PC-9 (cell line): ENCODE data around the gene FKBP5. TPM values are rescaled to one million over a fixed set of nuclear protein-coding genes. Genes with fewer than 3 reads are reported as not detected.

Source experiments
- BruUV-seq: library from RNA; stranded (reverse); fragments of 400-500 nt; replicated peaks from 2 replicates; lab custom pipeline; 2021; lab: Mats Ljungman, UMichigan
- CTCF ChIA-PET: fragments of 300-600 bp; sonication (Branson Sonifier 250); formaldehyde crosslinking; loops from one replicate; lab custom pipeline; 2022; ENCODE audit warnings: antibody characterized with exemption; lab: Charles Lee
- POLR2A ChIA-PET: fragments of 300-600 bp; sonication (Branson Sonifier 250); formaldehyde crosslinking; loops from one replicate; lab custom pipeline; 2022; ENCODE audit warnings: antibody characterized with exemption; ENCODE audit not compliant: unreplicated experiment; lab: Charles Lee
- DNase-seq, 2 experiments: peaks; one replicate each; pipeline versions ENCODE4 v3.0.0 to v3.0.0-alpha.2; 2015 to 2022; ENCODE audit warnings: mixed read lengths in 1 of 2
- H2AFZ ChIP-seq: fragments of 200-600 bp; sonication (generic); 2 replicates; pipeline ENCODE4 v1.8.1; 2017; ENCODE audit warnings: antibody characterized with exemption
- H3F3A ChIP-seq: fragments of 200-600 bp; sonication (generic); 2 replicates; pipeline ENCODE4 v1.8.1; 2017; ENCODE audit warnings: antibody characterized with exemption, mild to moderate bottlenecking, low read depth; ENCODE audit not compliant: insufficient read depth
- H3K27ac ChIP-seq: fragments of 200-600 bp; sonication (generic); 2 replicates; pipeline ENCODE4 v1.6.1; 2016; ENCODE audit warnings: mixed run types
- H3K27me3 ChIP-seq: fragments of 200-600 bp; sonication (generic); 2 replicates; pipeline ENCODE4 v1.6.1; 2016; ENCODE audit warnings: low read depth, mixed run types; ENCODE audit not compliant: insufficient read depth
- H3K36me3 ChIP-seq: fragments of 200-600 bp; sonication (generic); 2 replicates; pipeline ENCODE4 v1.6.1; 2016; ENCODE audit warnings: low read depth, mixed run types
- H3K4me1 ChIP-seq: fragments of 200-600 bp; sonication (generic); replicated peaks from 2 replicates; pipeline ENCODE4 v1.6.1; 2016; ENCODE audit warnings: mixed run types; ENCODE audit not compliant: insufficient read depth
- H3K4me2 ChIP-seq: fragments of 200-600 bp; sonication (generic); 2 replicates; pipeline ENCODE4 v1.6.1; 2017; ENCODE audit warnings: mixed run types
- H3K4me3 ChIP-seq: fragments of 200-600 bp; sonication (generic); 2 replicates; pipeline ENCODE4 v1.6.1; 2016; ENCODE audit warnings: mixed run types
- H3K79me2 ChIP-seq: fragments of 200-600 bp; sonication (generic); 2 replicates; pipeline ENCODE4 v1.6.1; 2017; ENCODE audit warnings: low read depth, mixed run types
- H3K9me2 ChIP-seq: fragments of 200-600 bp; sonication (generic); 2 replicates; pipeline ENCODE4 v1.8.1; 2017; ENCODE audit warnings: mild to moderate bottlenecking; ENCODE audit not compliant: insufficient read depth
- H3K9me3 ChIP-seq: fragments of 200-600 bp; sonication (generic); 2 replicates; pipeline ENCODE4 v1.8.1; 2016; ENCODE audit warnings: low read depth; ENCODE audit not compliant: insufficient read depth
- H4K20me1 ChIP-seq: fragments of 200-600 bp; sonication (generic); 2 replicates; pipeline ENCODE4 v1.8.1; 2017; ENCODE audit not compliant: insufficient read depth
- EZH2 ChIP-seq: fragments of 200-600 bp; sonication (generic); IDR thresholded peaks from 2 replicates; pipeline ENCODE4 v1.8.0; 2017; ENCODE audit warnings: antibody characterized with exemption, low read depth
- intact Hi-C: fragments of 100-400 bp; cut with micrococcal nuclease; formaldehyde crosslinking; loops from one replicate; pipeline ENCODE4 v1.10.0; 2022; ENCODE audit not compliant: unreplicated experiment
- total RNA-seq: library from RNA; stranded (reverse); gene quantifications from 2 replicates; pipeline ENCODE4 v1.2.3, GENCODE V29; 2021
- TF ChIP-seq, protein P1 (sequence below): fragments of 200-600 bp; sonication (generic); conservative IDR thresholded peaks from 2 replicates; pipeline ENCODE4 v1.6.1; 2017; ENCODE audit warnings: mixed run types, antibody characterized with exemption, mild to moderate bottlenecking, moderate library complexity

Gene FKBP5
- total RNA-seq, 1 experiment from 2014 or later, result 5.0 TPM

GRCh38 chr6:35723587-35723986 lies 34.9 kb upstream of the FKBP5 start:
- Histone ChIP-seq H3F3A (no peaks in the 10 kb centered on the region), H2AFZ (no peak overlapping the region), H3K27ac (no peak overlapping the region), H3K27me3 (no peaks in the 10 kb centered on the region), H3K4me1 (peaks cover 14% of the 10 kb centered on the region), H3K9me3 (no peaks in the 10 kb centered on the region), H4K20me1 (no peaks in the 10 kb centered on the region), H3K4me3 (no peak overlapping the region), H3K4me2 (no peak overlapping the region), H3K79me2 (no peaks in the 10 kb centered on the region), H3K9me2 (no peaks in the 10 kb centered on the region), H3K36me3 (no peaks in the 10 kb centered on the region)
- no peak for DNase-seq
- CTCF ChIA-PET, result no interaction called here
- TF ChIP-seq, protein P1, sequence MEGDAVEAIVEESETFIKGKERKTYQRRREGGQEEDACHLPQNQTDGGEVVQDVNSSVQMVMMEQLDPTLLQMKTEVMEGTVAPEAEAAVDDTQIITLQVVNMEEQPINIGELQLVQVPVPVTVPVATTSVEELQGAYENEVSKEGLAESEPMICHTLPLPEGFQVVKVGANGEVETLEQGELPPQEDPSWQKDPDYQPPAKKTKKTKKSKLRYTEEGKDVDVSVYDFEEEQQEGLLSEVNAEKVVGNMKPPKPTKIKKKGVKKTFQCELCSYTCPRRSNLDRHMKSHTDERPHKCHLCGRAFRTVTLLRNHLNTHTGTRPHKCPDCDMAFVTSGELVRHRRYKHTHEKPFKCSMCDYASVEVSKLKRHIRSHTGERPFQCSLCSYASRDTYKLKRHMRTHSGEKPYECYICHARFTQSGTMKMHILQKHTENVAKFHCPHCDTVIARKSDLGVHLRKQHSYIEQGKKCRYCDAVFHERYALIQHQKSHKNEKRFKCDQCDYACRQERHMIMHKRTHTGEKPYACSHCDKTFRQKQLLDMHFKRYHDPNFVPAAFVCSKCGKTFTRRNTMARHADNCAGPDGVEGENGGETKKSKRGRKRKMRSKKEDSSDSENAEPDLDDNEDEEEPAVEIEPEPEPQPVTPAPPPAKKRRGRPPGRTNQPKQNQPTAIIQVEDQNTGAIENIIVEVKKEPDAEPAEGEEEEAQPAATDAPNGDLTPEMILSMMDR, result no peak
- intact Hi-C loops, result no loop called here
- BruUV-seq, result no TSS peak
- POLR2A ChIA-PET, result no interaction called here

DNA sequence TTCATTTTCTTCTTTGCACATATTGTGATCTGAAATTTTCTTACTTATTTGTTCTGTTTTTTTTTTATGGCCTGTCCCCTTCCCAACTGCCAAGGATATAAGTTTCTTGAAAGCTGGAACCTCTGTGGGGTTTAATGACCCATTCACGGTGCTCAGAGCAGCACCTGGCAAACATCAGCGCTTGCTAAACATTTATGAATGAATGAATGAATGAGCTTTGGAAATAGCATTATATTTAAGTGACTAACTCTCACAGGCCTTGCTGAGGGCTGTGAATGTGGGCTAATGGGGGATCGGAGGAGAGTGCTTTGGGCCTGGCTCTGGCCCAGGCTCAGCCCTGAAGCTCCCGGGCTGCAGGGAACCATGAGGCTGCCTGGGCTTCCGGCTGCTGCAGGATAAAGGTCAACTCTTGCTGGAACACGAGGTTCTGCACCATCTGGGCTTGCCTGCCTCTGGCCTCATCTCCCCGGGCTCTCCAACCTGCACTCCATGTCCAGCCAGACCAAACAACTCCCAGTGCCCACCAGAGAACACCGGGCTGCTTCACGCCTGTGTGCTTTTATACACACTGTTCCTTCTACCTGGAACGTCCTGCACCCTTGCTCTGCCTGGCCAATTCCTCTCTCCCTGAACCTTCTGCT lies 33.5 kb upstream of the FKBP5 start:
- Histone ChIP-seq H3K4me1 (peaks cover 6% of the 10 kb centered on the region), H2AFZ (no peak overlapping the region), H4K20me1 (no peaks in the 10 kb centered on the region), H3K27ac (no peak overlapping the region), H3K79me2 (no peaks in the 10 kb centered on the region), H3K9me3 (no peaks in the 10 kb centered on the region), H3K27me3 (no peaks in the 10 kb centered on the region), H3K9me2 (no peaks in the 10 kb centered on the region), H3K4me2 (no peak overlapping the region), H3F3A (no peaks in the 10 kb centered on the region), H3K36me3 (no peaks in the 10 kb centered on the region), H3K4me3 (no peak overlapping the region)
- no peak for DNase-seq
- intact Hi-C loops, result no loop called here
- TF ChIP-seq EZH2, result no peak
- TF ChIP-seq, protein P1, result no peak
- BruUV-seq, result no TSS peak
- ChIA-PET CTCF (interaction anchor here (0.7 kb wide), 1 partner anchor 30 kb away, joined by 3 read pairs; no protein-coding TSS in a partner anchor), POLR2A (no interaction called here)

- intact Hi-C loops, result no loop called here
- H3K9me2 ChIP-seq, result no peaks in the 10 kb centered on the region
- no peak overlapping the region for H3K4me3 ChIP-seq
- no peaks in the 10 kb centered on the region for H3K4me1 ChIP-seq
- TF ChIP-seq, protein P1, result no peak
- TF ChIP-seq EZH2, result no peak
- H3K27ac ChIP-seq, result no peak overlapping the region
- DNase-seq, result no peak
- no peak overlapping the region for H2AFZ ChIP-seq
- H3F3A ChIP-seq, result no peaks in the 10 kb centered on the region
- H3K36me3 ChIP-seq, result no peaks in the 10 kb centered on the region
- ChIA-PET CTCF (no interaction called here), POLR2A (no interaction called here)
- H3K9me3 ChIP-seq, result no peaks in the 10 kb centered on the region
- H4K20me1 ChIP-seq, result no peaks in the 10 kb centered on the region
- no TSS peak for BruUV-seq
- no peak overlapping the region for H3K4me2 ChIP-seq
- H3K79me2 ChIP-seq, result no peaks in the 10 kb centered on the region
- no peaks in the 10 kb centered on the region for H3K27me3 ChIP-seq
Measured at GRCh38 chr6:35719830-35720733, 31.4 kb upstream of the FKBP5 start.
